KMS-11 (cell line): ENCODE data around the gene LINGO1.

Experiments
- H2AFZ ChIP-seq: fragments of 200-600 bp; sonication (generic); 2 replicates; pipeline ENCODE4 v1.6.1; 2016; ENCODE audit warnings: antibody characterized with exemption, mixed run types, low read depth
- H3K27ac ChIP-seq: fragments of 200-600 bp; sonication (generic); 2 replicates; pipeline ENCODE4 v1.6.1; 2016; ENCODE audit warnings: mild to moderate bottlenecking, mixed run types
- H3K27me3 ChIP-seq: fragments of 200-600 bp; sonication (generic); 2 replicates; pipeline ENCODE4 v1.6.1; 2017; ENCODE audit warnings: mild to moderate bottlenecking, low read depth, mixed run types, moderate library complexity; ENCODE audit not compliant: insufficient read depth
- H3K36me3 ChIP-seq: fragments of 200-600 bp; sonication (generic); 2 replicates; pipeline ENCODE4 v1.6.1; 2017; ENCODE audit warnings: mild to moderate bottlenecking, mixed run types; ENCODE audit not compliant: insufficient read depth
- H3K4me1 ChIP-seq: fragments of 200-600 bp; sonication (generic); 2 replicates; pipeline ENCODE4 v1.6.1; 2016; ENCODE audit warnings: mild to moderate bottlenecking, low read depth, mixed run types; ENCODE audit not compliant: poor library complexity, severe bottlenecking
- H3K4me2 ChIP-seq: fragments of 200-600 bp; sonication (generic); 2 replicates; pipeline ENCODE4 v1.7.0; 2016; ENCODE audit warnings: mild to moderate bottlenecking, mixed run types
- H3K4me3 ChIP-seq: fragments of 200-600 bp; sonication (generic); IDR thresholded peaks from 2 replicates; pipeline ENCODE4 v1.6.1; 2017; ENCODE audit warnings: low read depth, low read length, mixed read lengths; ENCODE audit not compliant: insufficient read depth
- H3K79me2 ChIP-seq: fragments of 200-600 bp; sonication (generic); 2 replicates; pipeline ENCODE4 v1.6.1; 2016; ENCODE audit warnings: low read depth, mixed run types; ENCODE audit not compliant: insufficient read depth
- H3K9ac ChIP-seq: fragments of 200-600 bp; sonication (generic); 2 replicates; pipeline ENCODE4 v1.6.1; 2016; ENCODE audit warnings: mild to moderate bottlenecking, mixed run types
- H4K20me1 ChIP-seq: fragments of 200-600 bp; sonication (generic); 2 replicates; pipeline ENCODE4 v1.6.1; 2016; ENCODE audit warnings: mild to moderate bottlenecking, mixed run types; ENCODE audit not compliant: insufficient read depth
- TF ChIP-seq, protein P1 (sequence below): fragments of 200-600 bp; sonication (generic); conservative IDR thresholded peaks from 2 replicates; pipeline ENCODE4 v1.6.1; 2017; ENCODE audit warnings: low read depth, mild to moderate bottlenecking, antibody characterized with exemption, low read length, moderate library complexity, mixed read lengths

LINGO1 gene

DNA sequence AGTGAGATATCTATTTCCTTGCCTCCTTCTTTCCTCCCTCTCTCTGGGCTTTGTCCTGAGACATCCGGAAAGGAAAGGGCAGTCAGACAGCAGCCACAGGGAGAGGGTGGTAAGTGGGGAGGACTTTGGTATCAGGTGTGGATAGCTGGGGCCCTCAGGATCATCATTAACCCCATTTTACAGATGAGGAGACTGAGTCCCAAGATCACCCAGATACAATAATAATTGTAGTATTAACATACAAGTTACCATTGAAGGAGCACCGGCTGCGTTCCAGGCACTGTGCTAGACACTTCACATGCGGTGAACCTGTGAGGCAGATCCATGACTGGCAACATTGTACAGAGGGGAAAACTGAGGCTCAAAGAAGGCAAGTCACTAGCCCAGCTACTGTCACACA lies 15.2 kb upstream of the LINGO1 start:
- no peak overlapping the region for H3K4me2 ChIP-seq
- no peak overlapping the region for H3K4me3 ChIP-seq
- H3K27me3 ChIP-seq = peaks cover 70% of the 10 kb centered on the region
- TF ChIP-seq, protein P1, sequence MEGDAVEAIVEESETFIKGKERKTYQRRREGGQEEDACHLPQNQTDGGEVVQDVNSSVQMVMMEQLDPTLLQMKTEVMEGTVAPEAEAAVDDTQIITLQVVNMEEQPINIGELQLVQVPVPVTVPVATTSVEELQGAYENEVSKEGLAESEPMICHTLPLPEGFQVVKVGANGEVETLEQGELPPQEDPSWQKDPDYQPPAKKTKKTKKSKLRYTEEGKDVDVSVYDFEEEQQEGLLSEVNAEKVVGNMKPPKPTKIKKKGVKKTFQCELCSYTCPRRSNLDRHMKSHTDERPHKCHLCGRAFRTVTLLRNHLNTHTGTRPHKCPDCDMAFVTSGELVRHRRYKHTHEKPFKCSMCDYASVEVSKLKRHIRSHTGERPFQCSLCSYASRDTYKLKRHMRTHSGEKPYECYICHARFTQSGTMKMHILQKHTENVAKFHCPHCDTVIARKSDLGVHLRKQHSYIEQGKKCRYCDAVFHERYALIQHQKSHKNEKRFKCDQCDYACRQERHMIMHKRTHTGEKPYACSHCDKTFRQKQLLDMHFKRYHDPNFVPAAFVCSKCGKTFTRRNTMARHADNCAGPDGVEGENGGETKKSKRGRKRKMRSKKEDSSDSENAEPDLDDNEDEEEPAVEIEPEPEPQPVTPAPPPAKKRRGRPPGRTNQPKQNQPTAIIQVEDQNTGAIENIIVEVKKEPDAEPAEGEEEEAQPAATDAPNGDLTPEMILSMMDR = no peak
- no peaks in the 10 kb centered on the region for H3K79me2 ChIP-seq
- no peak overlapping the region for H2AFZ ChIP-seq
- H3K4me1 ChIP-seq = no peaks in the 10 kb centered on the region
- H3K27ac ChIP-seq = no peak overlapping the region
- no peaks in the 10 kb centered on the region for H3K36me3 ChIP-seq
- no peak overlapping the region for H3K9ac ChIP-seq
- H4K20me1 ChIP-seq = no peaks in the 10 kb centered on the region

DNA sequence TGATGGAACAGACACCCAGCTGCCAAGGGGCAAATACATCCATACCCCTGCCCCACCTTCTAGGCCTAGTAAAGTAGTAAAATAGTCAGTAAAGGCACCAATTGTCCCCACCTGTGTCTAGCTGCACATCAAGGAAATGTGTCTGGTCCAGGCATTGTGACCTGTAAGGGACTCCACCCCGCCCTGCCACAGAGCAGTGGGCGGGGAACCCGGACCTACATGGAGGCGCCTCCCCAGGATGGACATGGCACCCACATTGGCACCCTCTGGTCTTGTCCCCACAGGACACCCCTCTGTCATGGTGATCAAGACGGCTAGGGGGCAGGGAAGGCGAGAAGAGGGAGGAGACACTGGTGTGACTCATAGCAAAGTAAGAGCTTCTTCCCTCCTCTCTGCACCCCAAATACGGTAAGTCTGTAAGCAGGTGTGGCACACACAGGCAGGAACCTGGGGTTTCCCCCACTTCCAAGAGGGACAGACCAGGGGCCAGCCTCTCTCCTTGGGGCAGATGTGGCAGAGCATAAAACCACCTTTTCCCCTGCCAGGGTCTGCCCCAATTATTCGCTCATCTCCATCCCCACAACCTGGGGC lies 13.5 kb upstream of the LINGO1 start:
- Histone ChIP-seq H3K9ac (no peak overlapping the region), H3K27me3 (peaks cover 74% of the 10 kb centered on the region; the same call in 1 of the 2 replicates), H3K27ac (no peak overlapping the region), H2AFZ (no peak overlapping the region), H3K4me1 (no peaks in the 10 kb centered on the region), H3K4me3 (no peak overlapping the region), H3K79me2 (no peaks in the 10 kb centered on the region), H3K4me2 (no peak overlapping the region), H3K36me3 (no peaks in the 10 kb centered on the region), H4K20me1 (no peaks in the 10 kb centered on the region)
- TF ChIP-seq, protein P1 = no peak

DNA sequence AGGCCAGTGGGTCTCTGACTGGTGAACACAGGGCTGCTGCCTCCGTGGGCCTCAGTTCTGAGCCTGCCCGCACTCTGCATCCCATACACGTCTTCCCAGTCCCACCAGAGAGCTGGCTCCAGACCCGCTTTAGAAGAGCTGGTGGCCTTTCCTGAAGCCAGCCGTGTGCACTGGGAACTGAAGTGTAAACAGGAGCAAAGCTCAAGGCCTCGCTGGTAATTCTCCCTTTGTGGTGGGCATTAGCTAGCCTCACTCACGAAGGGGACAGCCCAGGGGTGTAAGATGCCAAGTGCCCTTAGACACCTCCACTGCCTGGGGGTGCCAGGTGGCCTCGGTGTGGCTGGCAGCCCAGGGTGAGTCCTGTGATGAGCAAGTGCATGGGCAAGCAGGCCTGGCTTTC lies 12.9 kb upstream of the LINGO1 start:
- Histone ChIP-seq H2AFZ (no peak overlapping the region), H3K4me2 (no peak overlapping the region), H3K4me1 (no peaks in the 10 kb centered on the region), H4K20me1 (no peaks in the 10 kb centered on the region), H3K4me3 (no peak overlapping the region), H3K79me2 (no peaks in the 10 kb centered on the region), H3K9ac (no peak overlapping the region), H3K27ac (no peak overlapping the region), H3K27me3 (peaks cover 73% of the 10 kb centered on the region; the same call in 1 of the 2 replicates), H3K36me3 (no peaks in the 10 kb centered on the region)
- TF ChIP-seq, protein P1 = no peak

DNA sequence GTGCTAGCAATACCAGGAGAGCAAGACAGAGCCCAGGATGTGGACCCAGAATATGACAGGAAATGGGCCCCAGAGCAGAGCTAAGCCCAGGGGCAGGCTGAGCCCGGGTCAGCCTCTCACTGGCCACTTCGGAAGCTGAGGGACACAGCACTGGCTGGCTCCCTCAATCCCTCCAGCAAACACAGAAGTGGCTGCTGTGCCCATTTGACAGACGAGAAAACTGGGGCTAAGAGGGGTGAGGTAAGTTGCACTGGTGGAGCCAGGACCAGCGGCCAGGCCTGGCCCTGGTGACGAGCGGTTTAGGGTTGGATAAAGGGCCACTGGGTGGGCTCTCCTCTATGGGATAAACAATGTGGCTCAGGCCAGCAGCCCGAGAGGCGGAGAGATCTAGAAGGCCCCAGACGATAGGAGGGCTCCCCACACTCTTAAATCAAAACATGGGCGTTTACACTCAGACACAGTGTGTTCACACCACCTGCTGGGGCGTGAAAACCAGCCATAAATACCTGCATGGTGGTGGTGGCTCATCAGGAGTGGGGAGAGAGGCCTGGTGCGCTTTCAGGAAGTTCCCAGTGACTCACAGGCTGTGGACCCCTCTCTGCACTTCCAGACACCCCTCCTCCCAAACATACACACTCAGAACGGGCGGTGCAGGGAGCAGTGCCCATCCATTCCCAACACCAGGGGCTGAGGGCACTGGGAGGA lies 12.0 kb upstream of the LINGO1 start:
- no peak overlapping the region for H3K27ac ChIP-seq
- H3K79me2 ChIP-seq = no peaks in the 10 kb centered on the region
- TF ChIP-seq, protein P1 = no peak
- no peaks in the 10 kb centered on the region for H3K36me3 ChIP-seq
- no peaks in the 10 kb centered on the region for H4K20me1 ChIP-seq
- H3K4me3 ChIP-seq = no peak overlapping the region
- no peak overlapping the region for H3K4me2 ChIP-seq
- H3K9ac ChIP-seq = no peak overlapping the region
- no peak overlapping the region for H2AFZ ChIP-seq
- peaks cover 78% of the 10 kb centered on the region; the same call in 1 of the 2 replicates for H3K27me3 ChIP-seq
- H3K4me1 ChIP-seq = no peaks in the 10 kb centered on the region
